Measurements from ENCODE around the gene PAGE5. TPM values are rescaled to one million over a fixed set of nuclear protein-coding genes. Genes with fewer than 3 reads are reported as not detected.

PAGE5 gene
- total RNA-seq, 2 experiments from 2014 or later = not detected

DNA sequence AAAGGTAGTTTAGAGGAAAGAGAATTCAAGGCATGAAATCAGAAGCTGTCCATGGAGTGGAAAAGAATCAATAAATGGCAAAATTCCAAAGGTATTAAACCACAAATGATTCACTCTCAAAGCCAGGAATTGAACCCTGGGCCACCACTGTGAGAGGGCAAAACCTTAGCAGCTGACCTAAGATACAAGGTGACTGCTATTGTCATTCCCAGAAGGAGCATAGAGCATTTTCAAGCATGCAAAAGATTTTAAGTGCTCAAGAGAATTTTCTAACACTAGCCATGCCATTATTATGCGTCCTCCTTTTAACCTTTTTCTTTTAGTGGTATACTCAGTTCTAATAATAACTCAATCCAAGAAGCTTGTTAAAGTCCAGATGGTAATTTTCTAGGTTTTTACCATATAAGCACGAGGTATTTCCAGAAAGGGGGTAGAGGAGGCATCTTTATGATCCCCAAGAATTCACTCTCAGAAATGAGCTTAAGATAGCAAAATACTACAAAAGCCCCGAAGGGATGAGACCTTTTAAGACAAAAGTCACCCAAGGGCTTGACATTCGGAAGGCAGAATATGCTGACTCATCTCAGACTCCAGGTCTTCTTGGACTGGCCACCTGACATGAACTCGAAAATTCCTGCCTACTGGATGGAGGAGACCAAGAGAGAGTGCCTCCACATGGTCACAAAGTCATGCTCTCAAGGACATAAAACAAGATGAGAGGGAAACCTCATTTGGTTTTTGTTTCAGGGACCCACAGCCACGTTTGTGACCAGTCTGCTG lies 13.8 kb upstream of the PAGE5 start:
- no peak overlapping the region for H3K27ac Mint-ChIP-seq
- DNase-seq (no peak), ATAC-seq (no peak)
- TF ChIP-seq, protein P1, sequence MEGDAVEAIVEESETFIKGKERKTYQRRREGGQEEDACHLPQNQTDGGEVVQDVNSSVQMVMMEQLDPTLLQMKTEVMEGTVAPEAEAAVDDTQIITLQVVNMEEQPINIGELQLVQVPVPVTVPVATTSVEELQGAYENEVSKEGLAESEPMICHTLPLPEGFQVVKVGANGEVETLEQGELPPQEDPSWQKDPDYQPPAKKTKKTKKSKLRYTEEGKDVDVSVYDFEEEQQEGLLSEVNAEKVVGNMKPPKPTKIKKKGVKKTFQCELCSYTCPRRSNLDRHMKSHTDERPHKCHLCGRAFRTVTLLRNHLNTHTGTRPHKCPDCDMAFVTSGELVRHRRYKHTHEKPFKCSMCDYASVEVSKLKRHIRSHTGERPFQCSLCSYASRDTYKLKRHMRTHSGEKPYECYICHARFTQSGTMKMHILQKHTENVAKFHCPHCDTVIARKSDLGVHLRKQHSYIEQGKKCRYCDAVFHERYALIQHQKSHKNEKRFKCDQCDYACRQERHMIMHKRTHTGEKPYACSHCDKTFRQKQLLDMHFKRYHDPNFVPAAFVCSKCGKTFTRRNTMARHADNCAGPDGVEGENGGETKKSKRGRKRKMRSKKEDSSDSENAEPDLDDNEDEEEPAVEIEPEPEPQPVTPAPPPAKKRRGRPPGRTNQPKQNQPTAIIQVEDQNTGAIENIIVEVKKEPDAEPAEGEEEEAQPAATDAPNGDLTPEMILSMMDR (IDR thresholded peaks at IDR 0.05) = no peak
- H3K9me3 Mint-ChIP-seq = no peaks in the 10 kb centered on the region
- POLR2A ChIA-PET = no interaction called here
- no peaks in the 10 kb centered on the region for H3K27me3 Mint-ChIP-seq
- intact Hi-C loops (cut with micrococcal nuclease) = no loop called here
- H3K36me3 Mint-ChIP-seq (ENCODE audit: low read depth) = no peaks in the 10 kb centered on the region
- H3K4me1 Mint-ChIP-seq (ENCODE audit: low read depth) = no peaks in the 10 kb centered on the region
- CTCF ChIA-PET = no interaction called here
- H3K4me3 Mint-ChIP-seq = no peak overlapping the region

DNA sequence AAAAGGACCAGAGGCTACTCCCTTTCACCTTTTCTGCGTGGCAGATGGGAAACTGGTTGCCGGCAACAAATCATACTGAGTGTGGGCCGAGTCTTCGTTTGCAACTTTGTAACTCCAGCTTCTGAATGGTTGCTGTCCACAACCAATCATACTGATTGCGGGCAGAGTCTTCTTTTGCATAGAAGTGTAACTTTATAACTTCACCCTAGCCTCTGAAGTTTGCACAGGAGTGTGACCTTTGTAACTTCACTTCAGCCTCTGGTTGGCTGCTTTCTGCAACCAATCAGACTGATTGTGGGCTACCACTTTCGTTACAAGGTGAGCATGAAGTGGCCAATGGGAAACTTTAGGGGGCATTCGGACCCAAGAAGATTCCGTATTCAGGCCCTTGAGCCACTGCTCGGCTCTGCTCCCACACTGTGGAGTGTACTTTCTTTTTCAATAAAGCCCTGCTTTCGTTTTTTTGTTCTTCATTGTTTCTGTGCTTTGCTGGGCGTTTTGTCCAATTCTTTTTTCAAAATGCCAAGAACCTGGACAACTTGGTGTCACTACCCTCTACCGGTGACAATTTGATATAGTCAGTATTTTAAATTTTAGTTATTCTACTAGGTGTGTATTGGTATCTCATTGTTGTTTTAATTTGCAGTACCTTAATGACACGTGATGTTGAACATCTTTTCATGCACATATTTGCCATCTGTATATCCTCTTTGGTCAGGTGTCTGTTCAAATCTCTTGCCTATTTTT lies 9.0 kb upstream of the PAGE5 start:
- no peaks in the 10 kb centered on the region for H3K4me1 Mint-ChIP-seq (ENCODE audit: low read depth)
- TF ChIP-seq, protein P1 (IDR thresholded peaks at IDR 0.05) = no peak
- no peak overlapping the region for H3K4me3 Mint-ChIP-seq
- H3K36me3 Mint-ChIP-seq (ENCODE audit: low read depth) = no peaks in the 10 kb centered on the region
- ChIA-PET POLR2A (no interaction called here), CTCF (no interaction called here)
- intact Hi-C loops (cut with micrococcal nuclease) = no loop called here
- DNase-seq (no peak), ATAC-seq (no peak)
- H3K27me3 Mint-ChIP-seq = no peaks in the 10 kb centered on the region
- H3K27ac Mint-ChIP-seq = no peak overlapping the region
- H3K9me3 Mint-ChIP-seq = no peaks in the 10 kb centered on the region

DNA sequence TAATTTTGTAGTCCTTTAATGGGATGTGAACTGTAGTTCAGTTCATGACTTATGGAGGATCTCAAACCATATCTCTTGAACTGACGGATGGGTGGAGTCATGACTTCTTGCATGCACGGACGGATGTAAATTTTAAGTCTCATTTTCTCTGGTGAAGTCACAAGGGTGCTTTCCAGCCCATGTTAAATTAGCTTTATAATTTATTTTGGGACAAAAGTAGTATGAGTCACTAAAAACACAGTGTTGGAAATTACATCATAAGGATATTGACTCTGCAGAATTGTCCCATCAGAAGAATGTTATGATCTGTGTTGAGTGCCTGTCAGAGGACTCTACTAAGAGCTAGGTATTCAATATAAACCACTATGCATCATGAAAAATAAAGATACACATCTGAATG lies 6.8 kb upstream of the PAGE5 start:
- Mint-ChIP-seq H3K9me3 (no peaks in the 10 kb centered on the region), H3K4me1 (ENCODE audit: low read depth) (no peaks in the 10 kb centered on the region), H3K27ac (no peak overlapping the region), H3K36me3 (ENCODE audit: low read depth) (no peaks in the 10 kb centered on the region), H3K4me3 (no peak overlapping the region), H3K27me3 (no peaks in the 10 kb centered on the region)
- ChIA-PET POLR2A (no interaction called here), CTCF (no interaction called here)
- intact Hi-C loops (cut with micrococcal nuclease) = no loop called here
- DNase-seq (no peak), ATAC-seq (no peak)
- TF ChIP-seq, protein P1 (IDR thresholded peaks at IDR 0.05) = no peak

DNA sequence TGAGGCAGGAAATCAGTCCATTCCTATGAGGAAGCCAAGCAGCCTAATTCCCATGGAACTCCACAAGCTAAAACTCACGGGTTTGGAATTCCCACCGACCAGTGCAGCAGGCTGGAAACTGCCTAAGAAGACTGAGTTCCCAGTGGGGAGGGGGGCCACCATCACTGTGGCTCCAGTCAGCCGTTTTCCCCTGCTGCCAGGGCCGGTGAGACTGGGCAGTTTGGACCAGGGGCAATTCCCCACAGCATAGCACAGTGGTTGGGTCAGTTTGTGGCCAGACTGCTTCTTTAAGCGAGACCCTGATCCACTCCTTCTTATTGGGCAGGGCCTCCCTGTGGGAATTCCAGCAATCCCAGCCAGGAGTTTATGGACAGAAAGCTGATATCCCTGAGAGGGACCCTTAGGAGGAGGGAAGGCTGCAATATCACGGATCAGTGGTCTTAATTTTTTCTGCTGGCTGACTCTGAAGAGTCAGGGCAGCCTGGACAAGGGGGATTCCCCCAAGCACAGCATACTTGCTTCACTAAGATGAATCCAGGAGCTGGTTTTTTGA lies 20.7 kb downstream of the PAGE5 start:
- no peaks in the 10 kb centered on the region for H3K9me3 Mint-ChIP-seq
- peaks cover 4% of the 10 kb centered on the region for H3K27me3 Mint-ChIP-seq
- TF ChIP-seq, protein P1 (IDR thresholded peaks at IDR 0.05) = no peak
- H3K36me3 Mint-ChIP-seq (ENCODE audit: low read depth) = no peaks in the 10 kb centered on the region
- H3K27ac Mint-ChIP-seq = no peak overlapping the region
- H3K4me1 Mint-ChIP-seq (ENCODE audit: low read depth) = no peaks in the 10 kb centered on the region
- DNase-seq (no peak), ATAC-seq (no peak)
- CTCF ChIA-PET = no interaction called here
- no peak overlapping the region for H3K4me3 Mint-ChIP-seq
- intact Hi-C loops (cut with micrococcal nuclease) = no loop called here
- POLR2A ChIA-PET = no interaction called here

DNA sequence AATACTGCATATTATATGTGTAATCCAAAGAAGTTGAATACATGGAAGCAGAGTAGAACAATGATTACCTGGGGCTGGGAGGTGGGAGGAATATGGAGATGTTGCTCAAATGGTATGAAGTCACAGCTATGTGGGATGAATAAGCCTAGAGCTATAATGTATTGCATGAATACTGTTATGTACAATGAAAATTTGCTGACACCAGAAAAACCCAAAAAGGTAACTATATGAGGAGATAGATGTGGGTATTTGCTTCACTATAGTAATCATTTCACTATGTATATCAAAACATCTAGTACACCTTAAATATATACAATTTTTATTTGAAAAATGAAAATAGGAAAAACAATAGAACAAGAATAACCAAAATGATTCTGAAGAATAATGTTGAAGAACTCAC lies 33.4 kb downstream of the PAGE5 start:
- H3K4me1 Mint-ChIP-seq (ENCODE audit: low read depth) = no peaks in the 10 kb centered on the region
- intact Hi-C loops (cut with micrococcal nuclease) = no loop called here
- TF ChIP-seq, protein P1 (IDR thresholded peaks at IDR 0.05) = no peak
- ATAC-seq = no peak
- no peaks in the 10 kb centered on the region for H3K9me3 Mint-ChIP-seq
- peaks cover 4% of the 10 kb centered on the region for H3K27me3 Mint-ChIP-seq
- H3K27ac Mint-ChIP-seq = no peak overlapping the region
- CTCF ChIA-PET = no interaction called here
- H3K4me3 Mint-ChIP-seq = no peak overlapping the region
- DNase-seq = no peak
- POLR2A ChIA-PET = no interaction called here
- no peaks in the 10 kb centered on the region for H3K36me3 Mint-ChIP-seq (ENCODE audit: low read depth)

Data from activated CD8-positive, alpha-beta T cell treated with anti-CD3 and anti-CD28 coated beads for 36 hours (primary cell).